H1 (cell line): ENCODE results near the gene PPP1CB. TPM values are rescaled to one million over a fixed set of nuclear protein-coding genes. Genes with fewer than 3 reads are reported as not detected.

ENCODE experiments used
- PHF8 ChIP-seq: fragments of 200-600 bp; sonication (generic); conservative IDR thresholded peaks from 2 replicates; pipeline ENCODE4 v1.7.1; 2012; ENCODE audit warnings: low read depth, mild to moderate bottlenecking, inconsistent platforms, low read length, moderate library complexity
- POLR2AphosphoS5 ChIP-seq: IDR thresholded peaks from 2 replicates; pipeline ENCODE4 v1.6.1; 2011; ENCODE audit warnings: low read depth, low read length
- polyA plus RNA-seq, 7 experiments: library from polyadenylated mRNA; depleted of rRNA in 3 of 7; stranded (reverse) in 5 of 7; unstranded in 2 of 7; fragments of >200 nt in 5 of 7; fragments of 200-250 nt in 2 of 7; gene quantifications; 1 replicate in 5 of 7; 2 replicates in 1 of 7; 4 replicates in 1 of 7; pipeline versions ENCODE4 v1.2.1 to v1.2.3, GENCODE V29; 2011 to 2013; ENCODE audit warnings: missing spikeins in 2 of 7, mixed read lengths in 2 of 7
- total RNA-seq: library from RNA; stranded (reverse); fragmentation: NEBNext Ultra II Directional; extraction: Animal tissue kit (Norgen Biotek cat#: 25700); gene quantifications from 2 replicates; pipeline ENCODE4 v1.2.1, GENCODE V29; 2021

The PPP1CB gene
- total and polyA plus RNA-seq, 2 of the 8 experiments (the other 6 are each of a cell fraction or from before 2014, with no cell fraction given) = 30.7 to 158 TPM

GRCh38 chr2:28746429-28747111 lies 5.1 kb upstream of the PPP1CB start (continued):
- TF ChIP-seq POLR2AphosphoS5 = no peak
- TF ChIP-seq PHF8 = no peak
